ENCODE data around the gene ST6GALNAC6. TPM values are rescaled to one million over a fixed set of nuclear protein-coding genes. Genes with fewer than 3 reads are reported as not detected.

Gene ST6GALNAC6
- total and polyA plus RNA-seq, 10 of the 15 experiments (the other 5 are each of a cell fraction or from before 2014, with no cell fraction given), result 0.40 to 27.0 (median 16.8) TPM

- TF ChIP-seq ZNF384 (IDR thresholded peaks at IDR 0.05; ENCODE audit: borderline replicate concordance, low read depth, low read length) (peak; percentile 60), BCL11A (IDR thresholded peaks at IDR 0.05; ENCODE audit: low read depth, low read length) (no peak), DPF2 (IDR thresholded peaks at IDR 0.05) (0 out of 2 replicates have a peak, but pooled peaks have one; percentile 16), SMAD5 (IDR thresholded peaks at IDR 0.05; ENCODE audit: low read depth) (no peak), ZBTB4 (CRISPR knock-in tag; IDR thresholded peaks at IDR 0.05) (no peak), MEF2B (IDR thresholded peaks at IDR 0.05; ENCODE audit: partially characterized antibody, poor library complexity, severe bottlenecking) (peak; percentile 85), HDAC2 (IDR thresholded peaks at IDR 0.05) (no peak), ZBTB11 (CRISPR knock-in tag; IDR thresholded peaks at IDR 0.05) (no peak), BRCA1 (IDR thresholded peaks at IDR 0.05; ENCODE audit: low read depth, low read length) (no peak), PBX3 (IDR thresholded peaks at IDR 0.05; ENCODE audit: insufficient replicate concordance, low read depth, low read length) (no peak), RFX5 (IDR thresholded peaks at IDR 0.05; ENCODE audit: low read depth, low read length) (no peak), YY1 (IDR thresholded peaks at IDR 0.05; ENCODE audit: low read depth, low read length) (no peak), NBN (IDR thresholded peaks at IDR 0.05) (peak; percentile 46; the same call in 1 of the 2 replicates), CREM (IDR thresholded peaks at IDR 0.05; ENCODE audit: low read depth) (no peak), JUNB (IDR thresholded peaks at IDR 0.05) (no peak), SIX5 (IDR thresholded peaks at IDR 0.05; ENCODE audit: low read depth, low read length, severe bottlenecking) (no peak), SPI1 (IDR thresholded peaks at IDR 0.05; ENCODE audit: borderline replicate concordance, insufficient read depth, low read depth, low read length) (peak; percentile 81)
- TF ChIP-seq, protein P1, sequence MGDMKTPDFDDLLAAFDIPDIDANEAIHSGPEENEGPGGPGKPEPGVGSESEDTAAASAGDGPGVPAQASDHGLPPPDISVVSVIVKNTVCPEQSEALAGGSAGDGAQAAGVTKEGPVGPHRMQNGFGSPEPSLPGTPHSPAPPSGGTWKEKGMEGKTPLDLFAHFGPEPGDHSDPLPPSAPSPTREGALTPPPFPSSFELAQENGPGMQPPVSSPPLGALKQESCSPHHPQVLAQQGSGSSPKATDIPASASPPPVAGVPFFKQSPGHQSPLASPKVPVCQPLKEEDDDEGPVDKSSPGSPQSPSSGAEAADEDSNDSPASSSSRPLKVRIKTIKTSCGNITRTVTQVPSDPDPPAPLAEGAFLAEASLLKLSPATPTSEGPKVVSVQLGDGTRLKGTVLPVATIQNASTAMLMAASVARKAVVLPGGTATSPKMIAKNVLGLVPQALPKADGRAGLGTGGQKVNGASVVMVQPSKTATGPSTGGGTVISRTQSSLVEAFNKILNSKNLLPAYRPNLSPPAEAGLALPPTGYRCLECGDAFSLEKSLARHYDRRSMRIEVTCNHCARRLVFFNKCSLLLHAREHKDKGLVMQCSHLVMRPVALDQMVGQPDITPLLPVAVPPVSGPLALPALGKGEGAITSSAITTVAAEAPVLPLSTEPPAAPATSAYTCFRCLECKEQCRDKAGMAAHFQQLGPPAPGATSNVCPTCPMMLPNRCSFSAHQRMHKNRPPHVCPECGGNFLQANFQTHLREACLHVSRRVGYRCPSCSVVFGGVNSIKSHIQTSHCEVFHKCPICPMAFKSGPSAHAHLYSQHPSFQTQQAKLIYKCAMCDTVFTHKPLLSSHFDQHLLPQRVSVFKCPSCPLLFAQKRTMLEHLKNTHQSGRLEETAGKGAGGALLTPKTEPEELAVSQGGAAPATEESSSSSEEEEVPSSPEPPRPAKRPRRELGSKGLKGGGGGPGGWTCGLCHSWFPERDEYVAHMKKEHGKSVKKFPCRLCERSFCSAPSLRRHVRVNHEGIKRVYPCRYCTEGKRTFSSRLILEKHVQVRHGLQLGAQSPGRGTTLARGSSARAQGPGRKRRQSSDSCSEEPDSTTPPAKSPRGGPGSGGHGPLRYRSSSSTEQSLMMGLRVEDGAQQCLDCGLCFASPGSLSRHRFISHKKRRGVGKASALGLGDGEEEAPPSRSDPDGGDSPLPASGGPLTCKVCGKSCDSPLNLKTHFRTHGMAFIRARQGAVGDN (IDR thresholded peaks at IDR 0.05), result no peak
- TF ChIP-seq, protein P2, sequence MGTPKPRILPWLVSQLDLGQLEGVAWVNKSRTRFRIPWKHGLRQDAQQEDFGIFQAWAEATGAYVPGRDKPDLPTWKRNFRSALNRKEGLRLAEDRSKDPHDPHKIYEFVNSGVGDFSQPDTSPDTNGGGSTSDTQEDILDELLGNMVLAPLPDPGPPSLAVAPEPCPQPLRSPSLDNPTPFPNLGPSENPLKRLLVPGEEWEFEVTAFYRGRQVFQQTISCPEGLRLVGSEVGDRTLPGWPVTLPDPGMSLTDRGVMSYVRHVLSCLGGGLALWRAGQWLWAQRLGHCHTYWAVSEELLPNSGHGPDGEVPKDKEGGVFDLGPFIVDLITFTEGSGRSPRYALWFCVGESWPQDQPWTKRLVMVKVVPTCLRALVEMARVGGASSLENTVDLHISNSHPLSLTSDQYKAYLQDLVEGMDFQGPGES (IDR thresholded peaks at IDR 0.05), result no peak
Observed at GRCh38 chr9:127917603-127918002, 18.2 kb upstream of the ST6GALNAC6 start (continued).

Measured in GM12878 (cell line).